ENCODE measurements around the gene WASHC1. TPM values are rescaled to one million over a fixed set of nuclear protein-coding genes. Genes with fewer than 3 reads are reported as not detected.

The WASHC1 gene
- 6.4 to 10.8 TPM (median 9.8 TPM) in 5 replicates for total RNA-seq (2022; extraction: Qiagen RNA extraction)

GRCh38 chr9:29356-29755 is at the start of gene WASHC1:
TSS of gene WASHC1 (minus strand) at chr9:29456. CDS start at chr9:24999, 4,457 bp downstream.

Other genes starting within 250 kb of the WASHC1 start
- gene FOXD4, start 89.0 kb upstream of the WASHC1 start, total RNA-seq (2022; extraction: Qiagen RNA extraction) = 0.20 to 0.66 TPM (median 0.34 TPM) in 5 replicates
- gene ZNG1A, start 149.6 kb upstream of the WASHC1 start, total RNA-seq (2022; extraction: Qiagen RNA extraction) = 27.8 to 31.5 TPM (median 29.0 TPM) in 5 replicates
- gene DOCK8, start 185.4 kb upstream of the WASHC1 start, total RNA-seq (2022; extraction: Qiagen RNA extraction) = 0.23 to 0.48 TPM (median 0.38 TPM) in 5 replicates